Measurements from ENCODE around the gene EVC. TPM values are rescaled to one million over a fixed set of nuclear protein-coding genes. Genes with fewer than 3 reads are reported as not detected.
"Not testable (repeated sequence)": the region's sequence is repeated elsewhere in the genome, so short reads cannot be mapped to it uniquely, and the experiment has no call there.

The EVC gene
- total RNA-seq, 2 experiments from 2014 or later: 0.36 to 0.68 TPM

- H3K9me3 Mint-ChIP-seq: peaks cover 2% of the 10 kb centered on the region
- POLR2A ChIA-PET: no interaction called here
- no peak overlapping the region for H3K4me3 Mint-ChIP-seq
- no peaks in the 10 kb centered on the region for H3K36me3 Mint-ChIP-seq
- no peak overlapping the region for H3K27ac Mint-ChIP-seq
- peaks cover 4% of the 10 kb centered on the region for H3K27me3 Mint-ChIP-seq
- DNase-seq (no peak), ATAC-seq (ENCODE audit: low read depth) (no peak)
- no peaks in the 10 kb centered on the region for H3K4me1 Mint-ChIP-seq
These were observed 128.3 kb downstream of the EVC start for GRCh38 chr4:5839332-5839731.

GRCh38 chr4:5839751-5840674, 129.0 kb downstream of the EVC start:
- Mint-ChIP-seq H3K4me3 (no peak overlapping the region), H3K27ac (no peak overlapping the region), H3K27me3 (peaks cover 6% of the 10 kb centered on the region), H3K36me3 (no peaks in the 10 kb centered on the region), H3K4me1 (no peaks in the 10 kb centered on the region), H3K9me3 (peaks cover 2% of the 10 kb centered on the region)
- no peak for DNase-seq
- POLR2A ChIA-PET: no interaction called here
- no peak for ATAC-seq (ENCODE audit: low read depth)

DNA sequence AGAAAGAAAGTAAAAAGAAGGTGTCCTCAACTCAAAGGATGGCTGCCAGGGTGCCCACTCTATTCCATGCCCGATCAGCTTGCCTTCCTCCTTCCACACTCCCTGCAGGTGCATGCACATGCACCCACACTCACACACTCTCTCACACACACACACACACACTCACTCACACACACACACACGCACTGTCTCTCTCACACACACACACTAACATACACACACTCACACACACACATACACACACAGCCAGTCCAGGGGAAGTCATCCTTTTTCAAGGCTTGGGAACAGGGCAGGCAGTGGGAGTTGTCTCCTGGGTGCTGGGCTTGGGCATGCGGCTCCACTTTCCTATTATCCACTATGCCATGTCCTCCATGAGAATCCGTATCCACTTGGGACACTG, 131.5 kb downstream of the EVC start:
- Mint-ChIP-seq H3K4me3 (no peak overlapping the region), H3K36me3 (no peaks in the 10 kb centered on the region), H3K4me1 (no peaks in the 10 kb centered on the region), H3K9me3 (peaks cover 2% of the 10 kb centered on the region), H3K27me3 (peaks cover 6% of the 10 kb centered on the region), H3K27ac (no peak overlapping the region)
- no peak for ATAC-seq (ENCODE audit: low read depth)
- POLR2A ChIA-PET: no interaction called here
- no peak for DNase-seq

DNA sequence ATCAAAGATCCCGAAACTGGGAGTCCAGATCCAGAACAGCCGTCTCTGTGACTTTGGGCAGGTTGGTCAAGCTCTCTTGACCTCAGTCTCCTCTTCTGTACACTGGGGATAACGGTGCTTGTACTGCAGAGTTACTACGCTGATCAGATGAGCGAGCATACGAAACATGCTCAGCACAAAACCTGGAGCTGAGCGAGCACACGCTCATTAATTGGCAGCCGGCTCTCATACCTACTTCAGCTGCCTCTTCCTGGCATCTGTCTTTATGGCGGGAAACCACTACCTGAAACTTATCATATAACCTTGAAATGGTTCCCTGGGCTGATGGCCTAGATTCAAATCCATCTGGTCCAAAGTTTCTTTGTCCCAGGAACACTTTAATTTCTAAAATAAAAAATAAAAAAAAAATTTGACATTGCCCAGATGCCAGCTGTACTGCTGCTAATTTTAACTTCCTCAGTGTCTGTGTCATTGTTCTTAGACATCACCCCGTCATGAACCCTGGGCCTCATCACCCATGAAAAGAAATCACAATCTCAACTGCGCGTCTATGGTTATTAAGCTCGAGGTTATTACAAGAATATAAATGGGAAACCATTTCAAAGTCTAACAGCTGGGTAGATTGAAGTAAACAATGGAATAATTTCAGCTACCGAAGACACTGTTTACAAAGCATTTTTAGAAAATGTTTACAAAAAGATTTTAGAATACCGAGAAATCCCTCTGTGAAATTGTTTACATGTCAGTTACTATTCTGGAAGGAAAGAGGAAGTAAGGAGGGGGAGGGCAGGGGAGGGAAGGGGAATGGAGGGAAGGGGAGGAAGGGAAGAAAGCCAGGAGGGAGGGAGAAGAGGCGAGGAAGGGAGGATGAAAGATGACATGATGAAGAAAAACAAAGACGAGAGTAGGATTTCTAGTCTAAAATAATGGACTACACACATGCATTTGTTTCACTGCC, 132.9 kb downstream of the EVC start:
- no peak for ATAC-seq (ENCODE audit: low read depth)
- H3K27me3 Mint-ChIP-seq: peaks cover 6% of the 10 kb centered on the region
- no peak overlapping the region for H3K4me3 Mint-ChIP-seq
- peaks cover 2% of the 10 kb centered on the region for H3K9me3 Mint-ChIP-seq
- no peak for DNase-seq
- no peak overlapping the region for H3K27ac Mint-ChIP-seq
- H3K36me3 Mint-ChIP-seq: no peaks in the 10 kb centered on the region
- POLR2A ChIA-PET: no interaction called here
- H3K4me1 Mint-ChIP-seq: no peaks in the 10 kb centered on the region

DNA sequence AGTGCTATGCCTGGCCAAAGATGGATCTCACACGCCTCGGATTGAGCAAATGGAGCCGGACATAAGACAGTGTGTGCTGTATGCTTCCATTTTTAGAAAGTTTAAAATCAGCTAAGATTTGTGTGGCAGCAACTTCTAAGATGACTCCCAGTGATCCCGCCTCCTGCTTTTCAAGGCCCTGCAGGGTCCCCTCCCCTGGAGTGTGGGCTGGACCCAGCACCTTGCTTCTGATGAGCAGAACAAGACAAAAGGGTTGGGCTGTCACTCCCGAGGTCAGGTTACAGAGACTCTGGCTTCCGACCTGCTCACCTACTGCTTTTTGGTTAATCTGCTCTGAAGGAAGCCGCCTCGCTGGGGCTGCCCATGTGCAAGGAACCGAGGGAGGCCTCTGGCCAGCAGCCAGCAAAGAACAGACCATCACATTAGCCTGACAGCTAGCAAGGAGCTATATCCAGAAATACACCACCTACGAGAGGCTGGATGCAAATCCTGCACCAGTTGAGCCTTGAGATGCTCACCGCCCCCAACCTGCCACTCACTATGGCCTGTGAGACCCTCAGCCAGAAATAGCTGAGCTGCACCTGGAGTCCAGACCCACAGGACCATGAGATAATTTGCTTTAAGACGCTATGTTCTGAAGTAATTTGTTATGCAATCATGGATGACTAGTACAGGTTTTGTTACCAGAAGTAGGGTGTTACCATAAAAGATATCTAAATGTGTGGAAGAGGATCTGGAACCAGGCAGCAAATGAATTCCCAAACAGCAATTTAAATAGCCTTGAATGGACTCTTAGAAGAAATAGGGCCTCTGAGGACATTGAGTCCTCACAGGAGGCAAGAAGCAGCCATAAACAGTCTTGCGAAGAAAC, 134.3 kb downstream of the EVC start:
- Mint-ChIP-seq H3K4me3 (no peak overlapping the region), H3K27ac (no peak overlapping the region), H3K36me3 (no peaks in the 10 kb centered on the region), H3K4me1 (no peaks in the 10 kb centered on the region), H3K9me3 (peaks cover 2% of the 10 kb centered on the region), H3K27me3 (peaks cover 6% of the 10 kb centered on the region)
- DNase-seq: no peak
- no peak for ATAC-seq (ENCODE audit: low read depth)
- POLR2A ChIA-PET: no interaction called here

DNA sequence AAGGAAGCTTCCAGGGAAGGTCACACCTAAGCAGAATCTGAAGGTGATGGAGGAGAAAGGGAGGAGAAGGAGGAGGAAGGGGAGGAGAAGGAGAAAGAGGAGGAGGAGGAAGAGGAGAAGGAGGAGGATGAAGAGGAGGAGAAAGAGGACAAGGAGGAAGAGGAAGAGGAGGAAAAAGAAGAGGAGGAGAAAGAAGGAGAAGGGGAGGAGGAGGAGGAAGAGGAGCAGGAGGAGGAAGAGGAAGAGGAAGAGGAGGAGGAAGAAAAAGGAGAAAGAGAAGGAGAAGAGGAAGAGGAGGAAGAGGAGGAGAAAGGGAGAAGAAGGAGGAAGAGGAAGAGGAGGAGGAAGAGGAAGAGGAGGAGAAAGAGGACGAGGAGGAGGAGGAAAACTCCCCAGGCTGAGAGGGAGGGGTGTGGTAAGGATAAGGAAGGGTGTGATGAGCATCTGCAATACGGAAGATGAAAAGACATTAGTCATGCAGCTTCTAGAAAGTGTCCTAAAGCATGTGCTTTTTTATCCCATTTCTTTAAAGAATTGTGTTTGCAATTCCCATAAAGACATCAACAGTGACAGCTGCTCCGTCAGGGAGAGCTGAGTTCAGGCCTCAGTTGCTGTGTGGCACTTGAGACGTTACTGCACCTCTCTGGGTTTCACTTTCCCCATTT, 140.8 kb downstream of the EVC start:
- Mint-ChIP-seq H3K36me3 (no peaks in the 10 kb centered on the region), H3K4me3 (no peak overlapping the region), H3K27ac (no peak overlapping the region), H3K27me3 (no peaks in the 10 kb centered on the region), H3K9me3 (no peaks in the 10 kb centered on the region), H3K4me1 (no peaks in the 10 kb centered on the region)
- ATAC-seq (ENCODE audit: low read depth) (no peak), DNase-seq (no peak)
- POLR2A ChIA-PET: no interaction called here

- no peak overlapping the region for H3K27ac Mint-ChIP-seq
- no peaks in the 10 kb centered on the region for H3K27me3 Mint-ChIP-seq
- no peaks in the 10 kb centered on the region for H3K9me3 Mint-ChIP-seq
- no peaks in the 10 kb centered on the region for H3K36me3 Mint-ChIP-seq
- DNase-seq (no peak), ATAC-seq (ENCODE audit: low read depth) (no peak)
- POLR2A ChIA-PET: no interaction called here
- no peaks in the 10 kb centered on the region for H3K4me1 Mint-ChIP-seq
- no peak overlapping the region for H3K4me3 Mint-ChIP-seq
These were observed 141.7 kb downstream of the EVC start for GRCh38 chr4:5852523-5853202.

- Mint-ChIP-seq H3K4me1 (no peaks in the 10 kb centered on the region), H3K27ac (no peak overlapping the region), H3K27me3 (no peaks in the 10 kb centered on the region), H3K4me3 (no peak overlapping the region), H3K9me3 (no peaks in the 10 kb centered on the region), H3K36me3 (no peaks in the 10 kb centered on the region)
- ATAC-seq (ENCODE audit: low read depth) (no peak), DNase-seq (no peak)
- POLR2A ChIA-PET: no interaction called here
These were observed 143.9 kb downstream of the EVC start for GRCh38 chr4:5854929-5855328.

- DNase-seq; H3K27ac Mint-ChIP-seq; ATAC-seq (ENCODE audit: low read depth); H3K4me3 Mint-ChIP-seq; POLR2A ChIA-PET; H3K36me3 Mint-ChIP-seq; H3K4me1 Mint-ChIP-seq; H3K9me3 Mint-ChIP-seq; H3K27me3 Mint-ChIP-seq: not testable (repeated sequence)
These were observed 145.4 kb downstream of the EVC start for GRCh38 chr4:5856362-5856761.

DNA sequence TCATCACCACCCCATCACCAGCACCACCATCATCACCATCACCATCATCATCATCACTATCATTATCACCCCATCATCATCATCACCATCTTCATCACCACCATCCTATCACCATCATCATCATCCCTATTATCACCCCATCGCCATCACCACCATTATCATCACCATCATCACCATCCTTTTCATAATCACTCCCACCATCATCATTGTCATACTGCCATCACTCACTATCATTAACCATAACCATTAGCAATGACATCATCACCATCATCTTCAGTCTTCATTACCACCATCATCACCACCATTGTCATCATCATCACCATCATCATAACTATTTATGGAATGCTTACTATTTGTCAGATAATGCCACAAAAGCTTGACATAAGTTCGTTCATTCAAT, 146.2 kb downstream of the EVC start:
- Mint-ChIP-seq H3K9me3 (no peaks in the 10 kb centered on the region), H3K27me3 (no peaks in the 10 kb centered on the region), H3K27ac (no peak overlapping the region), H3K36me3 (no peaks in the 10 kb centered on the region), H3K4me3 (no peak overlapping the region), H3K4me1 (no peaks in the 10 kb centered on the region)
- POLR2A ChIA-PET: no interaction called here
- ATAC-seq (ENCODE audit: low read depth): no peak
- DNase-seq: no peak

DNA sequence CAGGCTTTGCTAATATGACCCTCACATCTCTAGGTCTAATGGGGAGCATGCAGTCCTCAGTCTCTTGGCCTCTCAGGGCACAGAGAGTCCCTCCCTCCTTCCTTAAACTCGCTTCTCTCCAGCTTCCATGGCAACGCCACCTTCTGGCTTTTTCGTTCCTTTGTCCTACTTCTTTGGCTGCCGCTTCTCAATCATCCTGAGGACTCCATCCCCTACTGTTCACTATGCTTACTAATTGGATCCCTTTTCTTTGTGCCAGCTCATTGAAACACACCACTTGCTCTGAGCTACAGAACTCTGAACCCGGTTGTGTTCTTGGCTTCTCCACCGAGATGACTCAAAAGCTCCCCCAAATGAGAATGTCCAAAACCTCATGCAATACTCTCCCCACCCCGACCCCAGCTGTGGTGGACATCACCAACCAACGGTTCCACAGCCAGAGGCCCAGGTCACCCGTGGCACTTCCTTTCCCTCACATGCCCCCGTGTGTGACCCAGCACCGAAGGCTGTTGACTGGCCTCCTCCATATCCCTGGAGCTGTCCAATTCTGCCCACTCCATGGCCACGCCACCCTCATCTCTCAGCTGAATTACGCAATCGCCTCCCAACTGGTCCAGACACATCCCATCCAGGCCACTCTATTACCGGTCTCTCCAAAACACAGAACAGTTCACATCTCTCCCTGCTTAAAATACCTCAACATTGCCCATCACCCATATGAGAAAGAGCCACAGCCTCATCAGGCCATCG, 147.2 kb downstream of the EVC start:
- Mint-ChIP-seq H3K36me3 (no peaks in the 10 kb centered on the region), H3K4me1 (no peaks in the 10 kb centered on the region), H3K27me3 (no peaks in the 10 kb centered on the region), H3K4me3 (no peak overlapping the region), H3K9me3 (no peaks in the 10 kb centered on the region), H3K27ac (no peak overlapping the region)
- no peak for ATAC-seq (ENCODE audit: low read depth)
- DNase-seq: no peak
- POLR2A ChIA-PET: no interaction called here

Data from activated naive CD8-positive, alpha-beta T cell treated with anti-CD3 and anti-CD28 coated beads, Interleukin-2, amount 10 ng/mL, durations not matched to agents 7 days and 5 days (primary cell).